Activated B cell treated with CpG ODN at 0.5 μM for 24 hours (primary cell): ENCODE results near the gene FAM117B. TPM values are rescaled to one million over a fixed set of nuclear protein-coding genes. Genes with fewer than 3 reads are reported as not detected.
A peak's percentile ranks its signal among the peaks of the same experiment; 100 is the strongest.
"Not testable (repeated sequence)": the region's sequence is repeated elsewhere in the genome, so short reads cannot be mapped to it uniquely, and the experiment has no call there.

Source experiments
- ATAC-seq: fragments of 200-7000 bp; cut with Tn5 transposase; one replicate; pipeline ENCODE4 v1.10.0; 2021; ENCODE audit warnings: low read depth, mild to moderate bottlenecking, moderate library complexity
- CTCF ChIA-PET: fragments of 350-600 bp; sonication (Branson Sonifier 250); formaldehyde crosslinking; loops from one replicate; lab custom pipeline; 2021; ENCODE audit warnings: antibody characterized with exemption; lab: Charles Lee
- POLR2A ChIA-PET: fragments of 350-600 bp; sonication (Branson Sonifier 250); formaldehyde crosslinking; loops from one replicate; lab custom pipeline; 2021; ENCODE audit warnings: antibody characterized with exemption; lab: Charles Lee
- DNase-seq: peaks from one replicate; pipeline ENCODE4 v3.0.0; 2022
- H3K27ac Mint-ChIP-seq: one replicate; pipeline ENCODE4 v1.8.0; 2020; ENCODE audit warnings: mixed read lengths
- H3K27me3 Mint-ChIP-seq: one replicate; pipeline ENCODE4 v1.8.0; 2021; ENCODE audit warnings: mixed read lengths
- H3K36me3 Mint-ChIP-seq: one replicate; pipeline ENCODE4 v1.8.0; 2021; ENCODE audit warnings: low read depth, mixed read lengths
- H3K4me1 Mint-ChIP-seq: one replicate; pipeline ENCODE4 v1.8.0; 2021; ENCODE audit warnings: mixed read lengths
- H3K4me3 Mint-ChIP-seq: one replicate; pipeline ENCODE4 v1.8.0; 2020; ENCODE audit warnings: mild to moderate bottlenecking, mixed read lengths
- H3K9me3 Mint-ChIP-seq: one replicate; pipeline ENCODE4 v1.8.0; 2020; ENCODE audit warnings: mixed read lengths
- intact Hi-C: fragments of 100-400 bp; cut with micrococcal nuclease; formaldehyde crosslinking; loops from one replicate; pipeline ENCODE4 v1.15.1; 2024
- total RNA-seq: library from RNA; stranded (reverse); gene quantifications from 2 replicates; pipeline ENCODE4 v1.2.3, GENCODE V29; 2022
- TF ChIP-seq, protein P1 (sequence below): fragments of 200-600 bp; IDR thresholded peaks from one replicate; pipeline ENCODE4 v1.8.0; 2022; ENCODE audit warnings: antibody characterized with exemption, mild to moderate bottlenecking

The FAM117B gene
- total RNA-seq, 1 donor from 2014 or later: 22.5 TPM

DNA sequence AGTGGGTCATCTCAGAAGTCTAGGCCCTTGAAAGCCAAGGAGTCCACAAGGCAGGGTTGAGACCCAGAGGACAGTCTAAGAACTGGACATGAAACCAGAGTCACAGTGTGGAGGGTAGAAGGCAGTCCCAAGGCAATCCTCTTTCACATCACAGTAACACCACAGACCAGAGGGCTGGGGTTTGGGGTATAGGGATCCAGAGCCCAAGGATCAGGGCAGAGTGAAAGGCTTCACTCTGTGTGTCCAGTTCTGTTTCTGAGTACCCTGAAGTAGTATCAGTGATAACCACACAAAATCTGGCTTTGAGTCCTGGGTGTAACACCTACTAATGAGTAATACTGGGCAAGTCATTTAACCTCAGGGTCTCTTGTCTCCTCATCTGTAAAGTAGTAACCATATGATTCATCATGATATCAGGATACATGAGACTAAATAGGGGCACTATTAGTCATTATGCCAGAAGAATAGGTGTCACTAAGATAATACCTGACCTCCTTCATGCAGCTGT lies 145.8 kb downstream of the FAM117B start:
- ATAC-seq (peak; percentile 81), DNase-seq (no peak)
- Mint-ChIP-seq H3K4me1 (peaks cover 11% of the 10 kb centered on the region), H3K27me3 (no peaks in the 10 kb centered on the region), H3K27ac (peak overlapping the region; percentile 33), H3K4me3 (no peak overlapping the region), H3K9me3 (no peaks in the 10 kb centered on the region), H3K36me3 (peaks cover 73% of the 10 kb centered on the region)
- intact Hi-C loops: loop anchor here (2.0 kb wide), 2 partner anchors 14 to 90 kb away; partner anchors contain the start of gene ICA1L
- POLR2A ChIA-PET: no interaction called here
- CTCF ChIA-PET: no interaction called here
- TF ChIP-seq, protein P1, sequence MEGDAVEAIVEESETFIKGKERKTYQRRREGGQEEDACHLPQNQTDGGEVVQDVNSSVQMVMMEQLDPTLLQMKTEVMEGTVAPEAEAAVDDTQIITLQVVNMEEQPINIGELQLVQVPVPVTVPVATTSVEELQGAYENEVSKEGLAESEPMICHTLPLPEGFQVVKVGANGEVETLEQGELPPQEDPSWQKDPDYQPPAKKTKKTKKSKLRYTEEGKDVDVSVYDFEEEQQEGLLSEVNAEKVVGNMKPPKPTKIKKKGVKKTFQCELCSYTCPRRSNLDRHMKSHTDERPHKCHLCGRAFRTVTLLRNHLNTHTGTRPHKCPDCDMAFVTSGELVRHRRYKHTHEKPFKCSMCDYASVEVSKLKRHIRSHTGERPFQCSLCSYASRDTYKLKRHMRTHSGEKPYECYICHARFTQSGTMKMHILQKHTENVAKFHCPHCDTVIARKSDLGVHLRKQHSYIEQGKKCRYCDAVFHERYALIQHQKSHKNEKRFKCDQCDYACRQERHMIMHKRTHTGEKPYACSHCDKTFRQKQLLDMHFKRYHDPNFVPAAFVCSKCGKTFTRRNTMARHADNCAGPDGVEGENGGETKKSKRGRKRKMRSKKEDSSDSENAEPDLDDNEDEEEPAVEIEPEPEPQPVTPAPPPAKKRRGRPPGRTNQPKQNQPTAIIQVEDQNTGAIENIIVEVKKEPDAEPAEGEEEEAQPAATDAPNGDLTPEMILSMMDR: no peak

DNA sequence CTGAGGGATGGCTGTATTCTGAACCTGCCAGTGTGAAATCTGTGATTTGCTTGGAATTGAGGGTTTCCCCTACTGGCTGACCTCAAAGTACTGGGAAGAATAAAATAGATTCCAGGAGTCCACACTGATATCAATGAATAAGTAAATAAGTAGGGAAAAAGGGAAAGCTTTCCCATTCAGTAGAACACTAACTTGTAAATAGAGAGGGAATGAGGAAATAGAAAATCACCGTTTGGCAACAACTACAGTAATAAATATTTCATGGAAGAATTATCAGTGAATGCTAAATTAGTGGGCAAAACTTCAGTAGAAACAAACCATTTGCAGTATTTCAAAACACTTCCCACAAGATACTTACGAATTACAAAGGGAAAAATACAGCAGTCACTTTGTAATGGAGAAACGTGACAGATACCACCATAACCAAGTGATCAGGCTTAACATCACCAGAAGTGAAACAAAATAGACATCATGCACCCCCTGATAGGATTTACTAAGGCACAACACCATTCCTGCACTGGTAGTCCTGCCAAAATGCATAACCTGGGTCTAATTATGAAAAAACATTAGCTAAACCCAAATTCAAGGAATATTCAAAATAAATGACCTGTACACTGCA lies 148.3 kb downstream of the FAM117B start:
- Mint-ChIP-seq H3K27ac (no peak overlapping the region), H3K9me3 (no peaks in the 10 kb centered on the region), H3K27me3 (no peaks in the 10 kb centered on the region), H3K4me3 (no peak overlapping the region), H3K4me1 (peaks cover 11% of the 10 kb centered on the region), H3K36me3 (peaks cover 74% of the 10 kb centered on the region)
- DNase-seq (no peak), ATAC-seq (no peak)
- intact Hi-C loops: no loop called here
- ChIA-PET CTCF (no interaction called here), POLR2A (no interaction called here)
- TF ChIP-seq, protein P1: no peak

DNA sequence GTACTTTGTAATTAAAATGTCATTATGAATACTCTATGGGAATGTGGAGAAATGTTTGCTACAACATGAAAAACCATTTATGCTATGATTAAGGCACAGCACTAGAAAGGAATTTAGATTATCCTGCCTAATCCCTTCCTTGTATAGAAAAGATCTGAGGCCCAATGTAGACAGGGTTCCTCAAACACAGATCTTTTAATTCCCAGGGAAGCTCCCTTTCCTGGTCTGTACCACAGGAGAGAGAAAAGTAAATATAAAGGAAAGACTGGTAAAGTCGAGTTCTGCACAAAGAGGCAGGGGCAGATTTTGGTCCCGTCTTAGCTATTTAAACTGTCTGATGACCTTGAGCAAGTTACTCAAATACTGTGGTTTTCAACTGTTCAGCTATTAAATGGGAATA lies 152.1 kb downstream of the FAM117B start:
- ATAC-seq (no peak), DNase-seq (no peak)
- ChIA-PET POLR2A (no interaction called here), CTCF (no interaction called here)
- H3K4me1 Mint-ChIP-seq: no peaks in the 10 kb centered on the region
- no peaks in the 10 kb centered on the region for H3K9me3 Mint-ChIP-seq
- peaks cover 61% of the 10 kb centered on the region for H3K36me3 Mint-ChIP-seq
- TF ChIP-seq, protein P1: no peak
- H3K27me3 Mint-ChIP-seq: no peaks in the 10 kb centered on the region
- intact Hi-C loops: no loop called here
- H3K4me3 Mint-ChIP-seq: no peak overlapping the region
- no peak overlapping the region for H3K27ac Mint-ChIP-seq

DNA sequence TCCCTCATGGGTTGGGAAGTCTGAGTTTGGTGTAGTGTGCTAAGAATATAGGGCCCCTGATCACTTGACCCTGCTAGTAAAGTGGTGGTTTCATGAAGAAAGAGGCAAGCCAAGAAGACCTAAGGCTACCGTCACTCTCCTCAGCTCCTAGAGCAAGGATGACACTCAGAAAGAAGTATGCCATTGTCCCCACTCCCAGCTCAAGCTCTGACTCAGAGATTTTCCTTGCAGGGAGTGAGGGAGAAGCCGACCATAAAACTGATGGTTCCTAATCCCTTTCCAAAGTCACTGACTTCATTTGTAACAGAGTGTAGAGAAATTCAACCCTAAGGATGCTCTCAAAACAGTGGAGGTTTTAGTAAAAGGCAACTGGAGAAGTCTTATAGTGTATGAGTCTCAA lies 155.9 kb downstream of the FAM117B start:
- ChIA-PET POLR2A (interaction anchor here (0.7 kb wide), 1 partner anchor 9 kb away, joined by 3 read pairs; no protein-coding TSS in a partner anchor), CTCF (no interaction called here)
- TF ChIP-seq, protein P1: no peak
- H3K27ac Mint-ChIP-seq: no peak overlapping the region
- intact Hi-C loops: no loop called here
- H3K27me3 Mint-ChIP-seq: no peaks in the 10 kb centered on the region
- H3K9me3 Mint-ChIP-seq: no peaks in the 10 kb centered on the region
- H3K4me3 Mint-ChIP-seq: no peak overlapping the region
- ATAC-seq: no peak
- no peaks in the 10 kb centered on the region for H3K4me1 Mint-ChIP-seq
- DNase-seq: no peak
- peaks cover 40% of the 10 kb centered on the region for H3K36me3 Mint-ChIP-seq

DNA sequence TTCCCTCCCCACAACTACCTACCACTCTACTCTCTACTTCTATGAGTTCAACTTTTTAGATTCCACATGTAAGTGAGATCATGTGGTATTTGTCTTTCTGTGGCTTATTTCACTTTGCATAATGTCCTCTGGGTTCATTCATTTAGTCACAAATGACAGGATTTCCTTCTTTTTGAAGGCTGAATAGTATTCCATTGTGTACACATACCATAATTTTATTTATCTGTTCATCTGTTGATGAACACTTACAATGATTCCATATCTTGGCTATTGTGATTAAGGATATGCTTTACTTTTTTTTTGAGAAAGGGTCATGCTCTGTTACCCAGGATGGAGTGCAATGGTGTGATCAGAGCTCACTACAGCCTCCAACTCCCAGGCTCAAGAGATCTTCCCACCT lies 163.2 kb downstream of the FAM117B start:
- TF ChIP-seq, protein P1: no peak
- Mint-ChIP-seq H3K4me1 (no peaks in the 10 kb centered on the region), H3K27ac (no peak overlapping the region), H3K27me3 (no peaks in the 10 kb centered on the region), H3K4me3 (no peak overlapping the region), H3K36me3 (peaks cover 45% of the 10 kb centered on the region), H3K9me3 (peaks cover 14% of the 10 kb centered on the region)
- ChIA-PET POLR2A (interaction anchor here (0.6 kb wide), 1 partner anchor 180 kb away, joined by 5 read pairs; no protein-coding TSS in a partner anchor), CTCF (no interaction called here)
- DNase-seq (no peak), ATAC-seq (no peak)
- intact Hi-C loops: no loop called here

DNA sequence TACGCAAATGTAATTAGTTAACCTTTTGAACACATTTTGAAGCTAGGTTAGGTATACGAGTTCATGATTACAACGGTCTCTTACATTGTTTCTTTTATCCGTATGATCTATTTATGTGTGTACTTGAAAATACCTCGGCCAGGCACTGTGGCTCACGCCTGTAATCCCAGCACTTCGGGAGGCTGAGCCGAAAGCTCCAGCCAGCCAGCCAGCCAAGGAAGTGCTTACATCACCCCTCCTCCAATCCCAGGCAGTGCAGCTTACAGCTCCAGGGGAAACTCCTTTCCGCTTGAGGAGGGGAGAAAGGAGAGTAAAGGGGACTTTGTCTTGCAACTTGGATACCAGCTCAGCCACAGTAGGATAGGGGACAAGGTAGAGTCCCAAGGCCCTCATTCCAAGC lies 171.1 kb downstream of the FAM117B start:
- DNase-seq, H3K4me1 Mint-ChIP-seq, ATAC-seq, intact Hi-C loops, H3K4me3 Mint-ChIP-seq, H3K27me3 Mint-ChIP-seq, H3K27ac Mint-ChIP-seq, H3K9me3 Mint-ChIP-seq, CTCF ChIA-PET, POLR2A ChIA-PET: not testable (repeated sequence)
- H3K36me3 Mint-ChIP-seq: peaks cover 71% of the 10 kb centered on the region

DNA sequence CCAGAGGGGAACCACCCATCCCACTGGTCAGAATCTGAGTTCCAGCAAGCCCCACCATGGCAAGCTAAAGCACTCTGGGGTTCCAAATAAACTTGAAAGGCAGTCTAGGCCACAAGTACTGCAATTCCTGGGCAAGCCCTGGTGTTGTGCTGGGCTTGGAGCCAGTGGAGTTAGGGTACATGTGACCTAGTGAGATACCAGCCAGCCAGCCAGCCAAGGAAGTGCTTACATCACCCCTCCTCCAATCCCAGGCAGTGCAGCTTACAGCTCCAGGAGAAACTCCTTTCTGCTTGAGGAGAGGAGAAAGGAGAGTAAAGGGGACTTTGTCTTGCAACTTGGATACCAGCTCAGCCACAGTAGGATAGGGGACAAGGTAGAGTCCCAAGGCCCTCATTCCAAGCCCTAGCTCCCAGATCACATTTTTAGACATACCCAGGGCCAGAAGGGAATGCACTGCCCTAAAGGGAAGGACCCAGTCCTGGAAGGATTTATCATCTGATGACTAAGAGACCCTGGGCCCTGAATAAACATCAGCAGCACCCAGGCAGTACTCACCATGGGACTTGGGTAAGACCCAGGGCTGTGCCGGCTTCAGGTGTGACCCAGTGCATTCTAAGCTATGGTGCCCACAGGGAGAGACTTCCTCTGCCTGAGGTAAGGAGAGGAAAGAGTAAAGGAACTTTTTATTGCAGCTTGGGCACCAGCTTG lies 172.8 kb downstream of the FAM117B start:
- H3K4me3 Mint-ChIP-seq, H3K4me1 Mint-ChIP-seq, intact Hi-C loops, DNase-seq, POLR2A ChIA-PET, CTCF ChIA-PET, H3K27ac Mint-ChIP-seq, ATAC-seq, H3K9me3 Mint-ChIP-seq, H3K27me3 Mint-ChIP-seq: not testable (repeated sequence)
- peaks cover 65% of the 10 kb centered on the region for H3K36me3 Mint-ChIP-seq
